HEK293 (cell line): ENCODE results near the gene CD82.

Experiments
- GLI4 ChIP-seq: fragments of 450-650 bp; formaldehyde crosslinking; IDR thresholded peaks from 2 replicates; pipeline ENCODE4 v1.5.1; 2016; ENCODE audit warnings: missing biosample characterization, missing genetic modification characterization
- TRIM28 ChIP-seq: IDR thresholded peaks from 2 replicates; pipeline ENCODE4 v1.6.1; 2011; ENCODE audit warnings: low read length, control low read depth, borderline replicate concordance
- ZNF23 ChIP-seq: fragments of 450-650 bp; formaldehyde crosslinking; IDR thresholded peaks from 2 replicates; pipeline ENCODE4 v1.5.1; 2016; ENCODE audit warnings: missing biosample characterization, missing genetic modification characterization, borderline replicate concordance
- ZNF274 ChIP-seq, 2 experiments: fragments of 200-500 bp in 1 of 2; fragments of 450-650 bp in 1 of 2; sonication (Bioruptor generic) in 1 of 2; formaldehyde crosslinking in 1 of 2; IDR thresholded peaks; 2 replicates each; pipeline versions ENCODE4 v1.5.1 to v1.6.1; 2014 to 2016; ENCODE audit warnings: borderline replicate concordance in 1 of 2, inconsistent platforms in 1 of 2, low read length in 1 of 2, missing biosample characterization in 1 of 2, missing genetic modification characterization in 1 of 2
- ZNF335 ChIP-seq: fragments of 450-650 bp; formaldehyde crosslinking; conservative IDR thresholded peaks from 2 replicates; pipeline ENCODE4 v1.5.1; 2016; ENCODE audit warnings: missing biosample characterization, missing genetic modification characterization
- ZNF558 ChIP-seq: fragments of 450-650 bp; formaldehyde crosslinking; IDR thresholded peaks from 2 replicates; pipeline ENCODE4 v1.5.1; 2016; ENCODE audit warnings: missing biosample characterization, missing genetic modification characterization
- ZNF785 ChIP-seq: fragments of 450-650 bp; formaldehyde crosslinking; IDR thresholded peaks from 2 replicates; pipeline ENCODE4 v1.5.1; 2016; ENCODE audit warnings: missing biosample characterization, missing genetic modification characterization
- TF ChIP-seq, protein P1 (sequence below): fragments of 450-650 bp; formaldehyde crosslinking; IDR thresholded peaks from 2 replicates; pipeline ENCODE4 v1.5.1; 2016; ENCODE audit warnings: missing biosample characterization, missing genetic modification characterization
- TF ChIP-seq, protein P2 (sequence below): fragments of 450-650 bp; formaldehyde crosslinking; IDR thresholded peaks from 2 replicates; pipeline ENCODE4 v1.5.1; 2016; ENCODE audit warnings: missing biosample characterization, missing genetic modification characterization
- TF ChIP-seq, protein P3 (sequence below): fragments of 450-650 bp; formaldehyde crosslinking; IDR thresholded peaks from 2 replicates; pipeline ENCODE4 v1.5.1; 2016; ENCODE audit warnings: missing biosample characterization, missing genetic modification characterization

DNA sequence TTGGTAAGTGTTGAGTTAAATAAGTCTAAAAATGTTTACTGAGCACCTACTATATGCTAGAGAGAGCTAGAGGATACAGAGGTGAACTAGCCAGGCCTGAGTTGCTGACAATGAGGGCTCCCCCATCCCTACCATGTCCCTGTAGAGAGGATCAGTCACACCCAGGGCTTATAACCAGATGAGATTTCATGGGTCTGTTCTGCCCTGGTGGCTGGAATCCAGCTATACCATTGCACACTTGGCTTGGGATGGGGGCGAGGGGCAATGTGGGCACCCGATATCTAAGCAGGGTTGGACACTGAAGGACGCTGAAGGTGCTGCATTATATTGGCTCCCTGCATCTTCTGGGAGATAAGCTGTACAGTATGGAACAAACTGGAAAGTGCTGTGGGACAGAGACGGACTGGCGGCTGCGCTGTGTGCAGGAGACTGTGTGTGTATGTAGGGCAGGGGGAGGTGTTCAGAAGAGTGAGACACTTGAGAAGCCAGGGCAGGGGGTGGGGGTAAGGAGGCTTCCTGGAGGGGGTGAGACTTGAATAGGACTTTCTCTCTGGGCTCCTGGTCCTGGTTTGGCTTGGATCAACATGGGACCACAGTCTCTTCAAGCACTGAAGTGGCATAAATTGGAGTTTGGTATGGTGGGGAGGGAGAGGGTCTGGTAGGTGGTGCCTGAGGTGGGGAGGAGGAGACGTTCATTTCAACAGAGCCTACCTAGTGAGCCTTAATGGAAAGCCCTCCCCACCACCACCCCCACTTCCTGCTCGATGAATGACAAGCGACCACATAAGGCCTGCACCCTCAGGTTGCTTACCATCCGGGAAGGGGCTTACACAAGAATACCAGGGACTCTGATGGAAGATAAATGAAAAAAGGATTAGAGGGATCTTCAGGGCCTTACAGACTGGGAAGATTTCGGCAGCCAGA is 1.8 kb downstream of the CD82 start:
- TF ChIP-seq, protein P1, sequence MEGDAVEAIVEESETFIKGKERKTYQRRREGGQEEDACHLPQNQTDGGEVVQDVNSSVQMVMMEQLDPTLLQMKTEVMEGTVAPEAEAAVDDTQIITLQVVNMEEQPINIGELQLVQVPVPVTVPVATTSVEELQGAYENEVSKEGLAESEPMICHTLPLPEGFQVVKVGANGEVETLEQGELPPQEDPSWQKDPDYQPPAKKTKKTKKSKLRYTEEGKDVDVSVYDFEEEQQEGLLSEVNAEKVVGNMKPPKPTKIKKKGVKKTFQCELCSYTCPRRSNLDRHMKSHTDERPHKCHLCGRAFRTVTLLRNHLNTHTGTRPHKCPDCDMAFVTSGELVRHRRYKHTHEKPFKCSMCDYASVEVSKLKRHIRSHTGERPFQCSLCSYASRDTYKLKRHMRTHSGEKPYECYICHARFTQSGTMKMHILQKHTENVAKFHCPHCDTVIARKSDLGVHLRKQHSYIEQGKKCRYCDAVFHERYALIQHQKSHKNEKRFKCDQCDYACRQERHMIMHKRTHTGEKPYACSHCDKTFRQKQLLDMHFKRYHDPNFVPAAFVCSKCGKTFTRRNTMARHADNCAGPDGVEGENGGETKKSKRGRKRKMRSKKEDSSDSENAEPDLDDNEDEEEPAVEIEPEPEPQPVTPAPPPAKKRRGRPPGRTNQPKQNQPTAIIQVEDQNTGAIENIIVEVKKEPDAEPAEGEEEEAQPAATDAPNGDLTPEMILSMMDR (tag by site-specific recombination), result no peak
- TF ChIP-seq ZNF558 (tag by site-specific recombination) (no peak), ZNF785 (tag by site-specific recombination) (no peak), TRIM28 (no peak), ZNF274 (IDR thresholded peaks at IDR 0.05; ENCODE audit: low read length) (no peak), ZNF274 (tag by site-specific recombination; IDR thresholded peaks at IDR 0.05; ENCODE audit: borderline replicate concordance) (no peak), ZNF23 (tag by site-specific recombination) (no peak), ZNF335 (tag by site-specific recombination) (no peak), GLI4 (no peak)
- TF ChIP-seq, protein P2, sequence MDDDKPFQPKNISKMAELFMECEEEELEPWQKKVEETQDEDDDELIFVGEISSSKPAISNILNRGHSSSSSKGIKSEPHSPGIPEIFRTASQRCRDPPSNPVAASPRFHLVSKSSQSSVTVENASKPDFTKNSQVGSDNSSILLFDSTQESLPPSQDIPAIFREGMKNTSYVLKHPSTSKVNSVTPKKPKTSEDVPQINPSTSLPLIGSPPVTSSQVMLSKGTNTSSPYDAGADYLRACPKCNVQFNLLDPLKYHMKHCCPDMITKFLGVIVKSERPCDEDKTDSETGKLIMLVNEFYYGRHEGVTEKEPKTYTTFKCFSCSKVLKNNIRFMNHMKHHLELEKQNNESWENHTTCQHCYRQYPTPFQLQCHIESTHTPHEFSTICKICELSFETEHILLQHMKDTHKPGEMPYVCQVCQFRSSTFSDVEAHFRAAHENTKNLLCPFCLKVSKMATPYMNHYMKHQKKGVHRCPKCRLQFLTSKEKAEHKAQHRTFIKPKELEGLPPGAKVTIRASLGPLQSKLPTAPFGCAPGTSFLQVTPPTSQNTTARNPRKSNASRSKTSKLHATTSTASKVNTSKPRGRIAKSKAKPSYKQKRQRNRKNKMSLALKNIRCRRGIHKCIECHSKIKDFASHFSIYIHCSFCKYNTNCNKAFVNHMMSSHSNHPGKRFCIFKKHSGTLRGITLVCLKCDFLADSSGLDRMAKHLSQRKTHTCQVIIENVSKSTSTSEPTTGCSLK (tag by site-specific recombination), result no peak
- TF ChIP-seq, protein P3, sequence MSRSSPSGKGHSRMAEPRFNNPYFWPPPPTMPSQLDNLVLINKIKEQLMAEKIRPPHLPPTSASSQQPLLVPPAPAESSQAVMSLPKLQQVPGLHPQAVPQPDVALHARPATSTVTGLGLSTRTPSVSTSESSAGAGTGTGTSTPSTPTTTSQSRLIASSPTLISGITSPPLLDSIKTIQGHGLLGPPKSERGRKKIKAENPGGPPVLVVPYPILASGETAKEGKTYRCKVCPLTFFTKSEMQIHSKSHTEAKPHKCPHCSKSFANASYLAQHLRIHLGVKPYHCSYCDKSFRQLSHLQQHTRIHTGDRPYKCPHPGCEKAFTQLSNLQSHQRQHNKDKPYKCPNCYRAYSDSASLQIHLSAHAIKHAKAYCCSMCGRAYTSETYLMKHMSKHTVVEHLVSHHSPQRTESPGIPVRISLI, result no peak
